Rectal smooth muscle tissue (tissue), 1 donor: ENCODE results near the gene PLEKHA1.

Experiments
- H3K27ac ChIP-seq: one replicate; pipeline ENCODE4 v1.7.0; 2013; ENCODE audit warnings: low read depth, low read length, inconsistent platforms
- H3K27me3 ChIP-seq: one replicate; pipeline ENCODE4 v1.7.0; 2013; ENCODE audit warnings: low read length; ENCODE audit not compliant: control insufficient read depth, insufficient read depth
- H3K36me3 ChIP-seq: one replicate; pipeline ENCODE4 v1.7.0; 2013; ENCODE audit warnings: low read length; ENCODE audit not compliant: control insufficient read depth, insufficient read depth
- H3K4me1 ChIP-seq: one replicate; pipeline ENCODE4 v1.7.0; 2013; ENCODE audit warnings: low read length; ENCODE audit not compliant: control insufficient read depth, insufficient read depth
- H3K4me3 ChIP-seq: one replicate; pipeline ENCODE4 v1.7.0; 2013; ENCODE audit warnings: low read length
- H3K9ac ChIP-seq: one replicate; pipeline ENCODE4 v1.7.0; 2013; ENCODE audit warnings: low read length

Gene PLEKHA1

GRCh38 chr10:122390679-122391078 lies 16.2 kb downstream of the PLEKHA1 start:
- no peaks in the 10 kb centered on the region for H3K27me3 ChIP-seq
- H3K36me3 ChIP-seq, result no peaks in the 10 kb centered on the region
- no peak overlapping the region for H3K9ac ChIP-seq
- H3K4me3 ChIP-seq, result no peak overlapping the region
- H3K27ac ChIP-seq, result no peak overlapping the region
- H3K4me1 ChIP-seq, result peaks cover 5% of the 10 kb centered on the region

- no peaks in the 10 kb centered on the region for H3K27me3 ChIP-seq
- H3K36me3 ChIP-seq, result peaks cover under 1% of the 10 kb centered on the region
- no peak overlapping the region for H3K27ac ChIP-seq
- H3K9ac ChIP-seq, result no peak overlapping the region
- H3K4me3 ChIP-seq, result no peak overlapping the region
- H3K4me1 ChIP-seq, result peaks cover 5% of the 10 kb centered on the region
Measured at GRCh38 chr10:122391875-122392274, 17.4 kb downstream of the PLEKHA1 start.

GRCh38 chr10:122392835-122393234 lies 18.3 kb downstream of the PLEKHA1 start:
- Histone ChIP-seq H3K9ac (no peak overlapping the region), H3K27me3 (no peaks in the 10 kb centered on the region)

GRCh38 chr10:122393288-122393687 lies 18.8 kb downstream of the PLEKHA1 start:
- Histone ChIP-seq H3K9ac (no peak overlapping the region), H3K4me3 (no peak overlapping the region), H3K27ac (no peak overlapping the region), H3K4me1 (peaks cover 5% of the 10 kb centered on the region), H3K36me3 (peaks cover 2% of the 10 kb centered on the region), H3K27me3 (no peaks in the 10 kb centered on the region)

More at GRCh38 chr10:122392835-122393234, 18.3 kb downstream of the PLEKHA1 start:
- Histone ChIP-seq H3K4me3 (no peak overlapping the region), H3K4me1 (peaks cover 5% of the 10 kb centered on the region), H3K36me3 (peaks cover 2% of the 10 kb centered on the region), H3K27ac (no peak overlapping the region)

GRCh38 chr10:122402548-122403131 lies 28.1 kb downstream of the PLEKHA1 start:
- H3K9ac ChIP-seq, result no peak overlapping the region
- H3K27me3 ChIP-seq, result no peaks in the 10 kb centered on the region
- no peak overlapping the region for H3K4me3 ChIP-seq
- no peaks in the 10 kb centered on the region for H3K4me1 ChIP-seq
- H3K27ac ChIP-seq, result no peak overlapping the region
- peaks cover 4% of the 10 kb centered on the region for H3K36me3 ChIP-seq

GRCh38 chr10:122404576-122404975 lies 30.1 kb downstream of the PLEKHA1 start:
- Histone ChIP-seq H3K9ac (no peak overlapping the region), H3K4me3 (no peak overlapping the region), H3K27ac (no peak overlapping the region), H3K36me3 (peaks cover 4% of the 10 kb centered on the region), H3K27me3 (no peaks in the 10 kb centered on the region), H3K4me1 (no peaks in the 10 kb centered on the region)

GRCh38 chr10:122407375-122408125 lies 33.0 kb downstream of the PLEKHA1 start:
- Histone ChIP-seq H3K27me3 (no peaks in the 10 kb centered on the region), H3K27ac (no peak overlapping the region), H3K4me3 (no peak overlapping the region), H3K36me3 (peaks cover 3% of the 10 kb centered on the region), H3K9ac (no peak overlapping the region), H3K4me1 (no peaks in the 10 kb centered on the region)

- no peaks in the 10 kb centered on the region for H3K27me3 ChIP-seq
- H3K9ac ChIP-seq, result no peak overlapping the region
- H3K4me3 ChIP-seq, result no peak overlapping the region
- peaks cover 4% of the 10 kb centered on the region for H3K36me3 ChIP-seq
- H3K4me1 ChIP-seq, result no peaks in the 10 kb centered on the region
- H3K27ac ChIP-seq, result no peak overlapping the region
Measured at GRCh38 chr10:122413327-122413726, 38.8 kb downstream of the PLEKHA1 start.

GRCh38 chr10:122417667-122418066 lies 43.2 kb downstream of the PLEKHA1 start:
- no peaks in the 10 kb centered on the region for H3K27me3 ChIP-seq
- no peak overlapping the region for H3K9ac ChIP-seq
- H3K36me3 ChIP-seq, result peaks cover 5% of the 10 kb centered on the region
- peaks cover 9% of the 10 kb centered on the region for H3K4me1 ChIP-seq
- no peak overlapping the region for H3K27ac ChIP-seq
- no peak overlapping the region for H3K4me3 ChIP-seq

- no peak overlapping the region for H3K4me3 ChIP-seq
- peaks cover 9% of the 10 kb centered on the region for H3K4me1 ChIP-seq
Measured at GRCh38 chr10:122419016-122419415, 44.5 kb downstream of the PLEKHA1 start.

GRCh38 chr10:122419876-122420623 lies 45.5 kb downstream of the PLEKHA1 start:
- Histone ChIP-seq H3K36me3 (peaks cover 3% of the 10 kb centered on the region), H3K9ac (no peak overlapping the region), H3K4me3 (no peak overlapping the region), H3K27ac (no peak overlapping the region), H3K4me1 (peaks cover 9% of the 10 kb centered on the region), H3K27me3 (no peaks in the 10 kb centered on the region)

More at GRCh38 chr10:122419016-122419415, 44.5 kb downstream of the PLEKHA1 start:
- Histone ChIP-seq H3K27me3 (no peaks in the 10 kb centered on the region), H3K36me3 (peaks cover 3% of the 10 kb centered on the region), H3K27ac (no peak overlapping the region), H3K9ac (no peak overlapping the region)

- H3K4me1 ChIP-seq, result peaks cover 9% of the 10 kb centered on the region
- H3K27ac ChIP-seq, result no peak overlapping the region
- H3K27me3 ChIP-seq, result no peaks in the 10 kb centered on the region
- peaks cover 3% of the 10 kb centered on the region for H3K36me3 ChIP-seq
- H3K4me3 ChIP-seq, result no peak overlapping the region
- no peak overlapping the region for H3K9ac ChIP-seq
Measured at GRCh38 chr10:122420624-122421007, 46.1 kb downstream of the PLEKHA1 start.
